ENCODE results near the gene PRKCH.

PRKCH gene

DNA sequence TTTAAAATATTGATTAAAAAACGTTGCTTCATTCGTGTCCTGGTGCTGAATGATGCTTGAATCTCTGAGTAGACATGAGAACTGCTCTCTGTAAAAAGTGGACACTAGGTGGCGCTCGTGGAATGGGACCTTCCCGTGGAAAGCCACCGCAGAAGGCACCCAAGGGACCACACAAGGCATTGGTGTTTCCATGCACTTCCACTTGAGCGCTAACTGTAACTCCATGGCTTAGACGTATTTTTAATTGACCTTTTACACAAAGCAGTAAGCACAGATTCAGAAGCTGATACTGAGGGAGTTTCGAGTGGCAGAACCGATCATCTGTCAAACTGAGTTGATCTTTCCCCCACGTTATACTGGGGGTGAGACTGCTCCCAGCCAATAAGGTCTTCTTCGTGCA, 135.3 kb downstream of the PRKCH start:
- no peaks in the 10 kb centered on the region for H3K27me3 ChIP-seq (ENCODE audit: insufficient read depth, poor library complexity, severe bottlenecking)
- no peak overlapping the region for H3K27ac ChIP-seq (replicated peaks)
- H3K4me3 ChIP-seq (replicated peaks; ENCODE audit: insufficient read depth, low read length), result no peak overlapping the region
- DNase-seq (ENCODE audit: low read depth in 1 of 2, low spot score in 1 of 2), result peak; percentile 62 to 78
- TF ChIP-seq, protein P1, sequence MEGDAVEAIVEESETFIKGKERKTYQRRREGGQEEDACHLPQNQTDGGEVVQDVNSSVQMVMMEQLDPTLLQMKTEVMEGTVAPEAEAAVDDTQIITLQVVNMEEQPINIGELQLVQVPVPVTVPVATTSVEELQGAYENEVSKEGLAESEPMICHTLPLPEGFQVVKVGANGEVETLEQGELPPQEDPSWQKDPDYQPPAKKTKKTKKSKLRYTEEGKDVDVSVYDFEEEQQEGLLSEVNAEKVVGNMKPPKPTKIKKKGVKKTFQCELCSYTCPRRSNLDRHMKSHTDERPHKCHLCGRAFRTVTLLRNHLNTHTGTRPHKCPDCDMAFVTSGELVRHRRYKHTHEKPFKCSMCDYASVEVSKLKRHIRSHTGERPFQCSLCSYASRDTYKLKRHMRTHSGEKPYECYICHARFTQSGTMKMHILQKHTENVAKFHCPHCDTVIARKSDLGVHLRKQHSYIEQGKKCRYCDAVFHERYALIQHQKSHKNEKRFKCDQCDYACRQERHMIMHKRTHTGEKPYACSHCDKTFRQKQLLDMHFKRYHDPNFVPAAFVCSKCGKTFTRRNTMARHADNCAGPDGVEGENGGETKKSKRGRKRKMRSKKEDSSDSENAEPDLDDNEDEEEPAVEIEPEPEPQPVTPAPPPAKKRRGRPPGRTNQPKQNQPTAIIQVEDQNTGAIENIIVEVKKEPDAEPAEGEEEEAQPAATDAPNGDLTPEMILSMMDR (IDR thresholded peaks at IDR 0.05; ENCODE audit: insufficient read depth, low read length), result peak; percentile 63
- no peak for TF ChIP-seq SPI1 (IDR thresholded peaks at IDR 0.05; ENCODE audit: borderline replicate concordance, low read depth)

DNA sequence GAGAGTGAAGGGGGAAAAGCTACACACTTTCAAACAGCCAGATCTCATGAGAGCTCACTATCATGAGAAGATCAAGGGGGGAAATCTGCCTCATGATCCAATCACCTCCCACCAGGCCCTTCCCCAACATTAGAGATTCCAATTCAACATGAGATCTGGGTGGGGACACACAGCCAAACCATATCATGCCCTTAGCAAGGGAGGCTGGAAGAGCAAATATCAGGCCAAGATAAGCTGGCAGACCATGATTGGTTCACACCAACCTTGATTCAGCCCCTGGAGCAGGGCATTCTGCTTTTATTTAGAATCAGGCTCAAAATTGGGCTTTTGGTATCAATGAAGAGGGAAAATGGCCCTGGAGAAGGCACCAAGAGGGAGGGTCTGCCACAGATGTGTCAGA, 137.4 kb downstream of the PRKCH start:
- DNase-seq (ENCODE audit: low read depth in 1 of 2, low spot score in 1 of 2), result no peak
- H3K4me3 ChIP-seq (replicated peaks; ENCODE audit: insufficient read depth, low read length), result no peak overlapping the region
- no peak overlapping the region for H3K27ac ChIP-seq (replicated peaks)
- no peak for TF ChIP-seq SPI1 (IDR thresholded peaks at IDR 0.05; ENCODE audit: borderline replicate concordance, low read depth)
- TF ChIP-seq, protein P1 (IDR thresholded peaks at IDR 0.05; ENCODE audit: insufficient read depth, low read length), result no peak
- no peak for TF ChIP-seq GABPA (IDR thresholded peaks at IDR 0.05; ENCODE audit: low read depth)
- TF ChIP-seq POLR2AphosphoS5 (IDR thresholded peaks at IDR 0.05; ENCODE audit: low read depth), result no peak
- no peaks in the 10 kb centered on the region for H3K27me3 ChIP-seq (ENCODE audit: insufficient read depth, poor library complexity, severe bottlenecking)

DNA sequence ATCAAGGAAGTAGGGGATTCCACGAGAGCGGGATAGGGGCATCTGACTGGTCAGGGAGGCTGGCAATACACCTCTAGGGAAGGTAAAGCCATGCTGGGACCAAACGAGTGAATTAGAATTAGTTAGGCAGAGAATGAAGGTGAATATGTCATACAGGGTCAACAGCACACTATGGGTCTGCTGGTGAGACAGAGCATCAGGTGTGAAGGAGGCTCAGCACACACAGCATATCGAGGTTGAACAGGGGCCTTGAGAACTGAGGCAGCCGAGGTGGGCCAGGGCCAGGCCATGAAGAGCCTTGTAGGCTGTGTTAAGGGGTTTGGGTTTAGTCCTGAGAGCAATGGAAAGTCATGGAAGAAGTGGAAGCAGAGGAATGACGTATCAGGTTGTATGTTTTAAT, 137.8 kb downstream of the PRKCH start:
- no peak overlapping the region for H3K27ac ChIP-seq (replicated peaks)
- no peak overlapping the region for H3K4me3 ChIP-seq (replicated peaks; ENCODE audit: insufficient read depth, low read length)
- TF ChIP-seq, protein P2, sequence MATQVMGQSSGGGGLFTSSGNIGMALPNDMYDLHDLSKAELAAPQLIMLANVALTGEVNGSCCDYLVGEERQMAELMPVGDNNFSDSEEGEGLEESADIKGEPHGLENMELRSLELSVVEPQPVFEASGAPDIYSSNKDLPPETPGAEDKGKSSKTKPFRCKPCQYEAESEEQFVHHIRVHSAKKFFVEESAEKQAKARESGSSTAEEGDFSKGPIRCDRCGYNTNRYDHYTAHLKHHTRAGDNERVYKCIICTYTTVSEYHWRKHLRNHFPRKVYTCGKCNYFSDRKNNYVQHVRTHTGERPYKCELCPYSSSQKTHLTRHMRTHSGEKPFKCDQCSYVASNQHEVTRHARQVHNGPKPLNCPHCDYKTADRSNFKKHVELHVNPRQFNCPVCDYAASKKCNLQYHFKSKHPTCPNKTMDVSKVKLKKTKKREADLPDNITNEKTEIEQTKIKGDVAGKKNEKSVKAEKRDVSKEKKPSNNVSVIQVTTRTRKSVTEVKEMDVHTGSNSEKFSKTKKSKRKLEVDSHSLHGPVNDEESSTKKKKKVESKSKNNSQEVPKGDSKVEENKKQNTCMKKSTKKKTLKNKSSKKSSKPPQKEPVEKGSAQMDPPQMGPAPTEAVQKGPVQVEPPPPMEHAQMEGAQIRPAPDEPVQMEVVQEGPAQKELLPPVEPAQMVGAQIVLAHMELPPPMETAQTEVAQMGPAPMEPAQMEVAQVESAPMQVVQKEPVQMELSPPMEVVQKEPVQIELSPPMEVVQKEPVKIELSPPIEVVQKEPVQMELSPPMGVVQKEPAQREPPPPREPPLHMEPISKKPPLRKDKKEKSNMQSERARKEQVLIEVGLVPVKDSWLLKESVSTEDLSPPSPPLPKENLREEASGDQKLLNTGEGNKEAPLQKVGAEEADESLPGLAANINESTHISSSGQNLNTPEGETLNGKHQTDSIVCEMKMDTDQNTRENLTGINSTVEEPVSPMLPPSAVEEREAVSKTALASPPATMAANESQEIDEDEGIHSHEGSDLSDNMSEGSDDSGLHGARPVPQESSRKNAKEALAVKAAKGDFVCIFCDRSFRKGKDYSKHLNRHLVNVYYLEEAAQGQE (IDR thresholded peaks at IDR 0.05; ENCODE audit: insufficient replicate concordance, low read depth), result no peak
- TF ChIP-seq POLR2AphosphoS5 (IDR thresholded peaks at IDR 0.05; ENCODE audit: low read depth), result no peak
- TF ChIP-seq, protein P1 (IDR thresholded peaks at IDR 0.05; ENCODE audit: insufficient read depth, low read length), result no peak
- TF ChIP-seq GABPA (IDR thresholded peaks at IDR 0.05; ENCODE audit: low read depth), result no peak
- no peak for TF ChIP-seq SPI1 (IDR thresholded peaks at IDR 0.05; ENCODE audit: borderline replicate concordance, low read depth)
- no peaks in the 10 kb centered on the region for H3K27me3 ChIP-seq (ENCODE audit: insufficient read depth, poor library complexity, severe bottlenecking)
- no peak for DNase-seq (ENCODE audit: low read depth in 1 of 2, low spot score in 1 of 2)

DNA sequence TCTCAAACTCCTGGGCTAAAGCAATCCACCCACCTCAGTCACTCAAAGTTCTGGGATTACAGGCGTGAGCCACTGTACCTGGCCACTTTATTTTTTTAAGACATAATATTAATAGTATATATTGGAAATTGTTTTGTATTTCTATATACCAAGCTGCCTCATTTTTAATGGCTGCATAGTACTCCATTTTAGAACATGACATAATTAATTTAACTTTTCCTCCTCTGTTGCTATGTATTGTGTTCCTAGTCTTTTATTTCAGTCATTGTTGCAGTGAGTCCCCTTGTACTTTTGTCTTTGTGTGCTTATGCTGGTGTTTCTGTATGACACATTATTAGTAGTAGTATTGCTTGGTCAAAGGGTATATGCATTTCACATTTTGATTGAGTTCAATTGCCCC, 138.7 kb downstream of the PRKCH start:
- TF ChIP-seq GABPA (IDR thresholded peaks at IDR 0.05; ENCODE audit: low read depth) (no peak), SPI1 (IDR thresholded peaks at IDR 0.05; ENCODE audit: borderline replicate concordance, low read depth) (no peak), POLR2AphosphoS5 (IDR thresholded peaks at IDR 0.05; ENCODE audit: low read depth) (no peak)
- TF ChIP-seq, protein P2 (IDR thresholded peaks at IDR 0.05; ENCODE audit: insufficient replicate concordance, low read depth), result no peak
- TF ChIP-seq, protein P1 (IDR thresholded peaks at IDR 0.05; ENCODE audit: insufficient read depth, low read length), result no peak
- Histone ChIP-seq H3K4me3 (replicated peaks; ENCODE audit: insufficient read depth, low read length) (no peak overlapping the region), H3K27ac (replicated peaks) (no peak overlapping the region), H3K27me3 (ENCODE audit: insufficient read depth, poor library complexity, severe bottlenecking) (no peaks in the 10 kb centered on the region)
- DNase-seq (ENCODE audit: low read depth in 1 of 2, low spot score in 1 of 2), result no peak
